Lung (tissue), 16 donors: Measurements from ENCODE around the gene MSI1. TPM values are rescaled to one million over a fixed set of nuclear protein-coding genes. Genes with fewer than 3 reads are reported as not detected.

Experiments
- ATAC-seq: fragments of 200-7000 bp; cut with Tn5 transposase; one replicate; pipeline ENCODE4 v1.9.1; 2020; ENCODE audit warnings: moderate number of reproducible peaks; ENCODE audit not compliant: insufficient read depth, low FRiP score
- DNase-seq, 3 donors: peaks; one replicate each; pipeline ENCODE4 v3.0.0-alpha.2; 2013 to 2017
- H3K27ac ChIP-seq, 2 donors: one replicate each; pipeline ENCODE4 v1.5.1; 2013; ENCODE audit warnings: mild to moderate bottlenecking in 2 of 2, moderate library complexity in 2 of 2, control low read depth in 1 of 2, inconsistent platforms in 1 of 2, low read depth in 1 of 2, low read length in 1 of 2
- H3K27me3 ChIP-seq, 3 donors: one replicate each; pipeline ENCODE4 v1.5.1; 2013; ENCODE audit warnings: low read length in 2 of 3; ENCODE audit not compliant: control insufficient read depth in 3 of 3, insufficient read depth in 3 of 3
- H3K36me3 ChIP-seq, 4 donors: one replicate each; pipeline ENCODE4 v1.5.1; 2013; ENCODE audit warnings: low read length in 4 of 4, mild to moderate bottlenecking in 1 of 4, moderate library complexity in 1 of 4; ENCODE audit not compliant: control insufficient read depth in 4 of 4, insufficient read depth in 4 of 4
- H3K4me1 ChIP-seq, 5 donors: one replicate each; pipeline ENCODE4 v1.5.1; 2013; ENCODE audit warnings: low read length in 5 of 5, mild to moderate bottlenecking in 2 of 5, moderate library complexity in 1 of 5; ENCODE audit not compliant: control insufficient read depth in 5 of 5, insufficient read depth in 5 of 5
- H3K4me3 ChIP-seq: one replicate; pipeline ENCODE4 v1.5.1; 2013; ENCODE audit warnings: mild to moderate bottlenecking, control low read depth, moderate library complexity
- H3K9ac ChIP-seq, 2 donors: one replicate each; pipeline ENCODE4 v1.5.1; 2013; ENCODE audit warnings: low read length in 2 of 2, control low read depth in 1 of 2; ENCODE audit not compliant: insufficient read depth in 1 of 2
- H3K9me3 ChIP-seq, 4 donors: one replicate each; pipeline ENCODE4 v1.5.1; 2013; ENCODE audit warnings: low read length in 3 of 4, mild to moderate bottlenecking in 1 of 4, moderate library complexity in 1 of 4; ENCODE audit not compliant: control insufficient read depth in 4 of 4, insufficient read depth in 3 of 4
- WGBS, 2 donors: extraction: QIAGEN DNeasy Blood & Tissue Kit; methylation state at CpG; one replicate each; pipeline ENCODE4 v1.1.7; 2013; 5-methylcytosine and 5-hydroxymethylcytosine counted together
- long read RNA-seq, 5 donors: transcript quantifications; one replicate each; lab custom pipeline, GENCODE V29; 2026
- polyA plus RNA-seq, 2 donors: library from polyadenylated mRNA; stranded (reverse); fragments of 200-250 nt; gene quantifications; one replicate each; pipeline ENCODE4 v1.2.1, GENCODE V29; 2013
- total RNA-seq, 2 donors: library from RNA; depleted of rRNA in 1 of 2; stranded (reverse); fragments of >200 nt in 1 of 2; gene quantifications; one replicate each; pipeline ENCODE4 v1.2.1, GENCODE V29; 2014 to 2021
- TF ChIP-seq, protein P1 (sequence below): IDR thresholded peaks from 2 replicates; pipeline ENCODE4 v1.5.1; 2012; ENCODE audit warnings: mild to moderate bottlenecking; ENCODE audit errors: control extremely low read depth, extremely low read depth
- donor health status: control.
- donor health status: control.
- donor health status: Bipolar disorder and iron deficiency.
- donor health status: healthy.
- donor health status: DM: yes; HTN: yes; CAD: no.

MSI1 gene
- 1 to 10 TPM in 1 of 2 donors, under 1 TPM in 1; 0.95 to 3.5 TPM for total RNA-seq
- polyA plus RNA-seq, result under 1 TPM; 0.18 to 0.22 TPM
- long read RNA-seq, donor 1, partial matches to known transcripts, result 0 of 3 reads
- long read RNA-seq, donor 1, other reads (novel, unspliced or antisense), result 0 of 3 reads
- long read RNA-seq, donor 2, result 0 reads
- long read RNA-seq, donor 3, result 0 reads
- long read RNA-seq, donor 4, partial matches to known transcripts, result 0 of 1 reads
- long read RNA-seq, donor 4, other reads (novel, unspliced or antisense), result 0 of 1 reads
- long read RNA-seq, donor 5, result 0 reads

DNA sequence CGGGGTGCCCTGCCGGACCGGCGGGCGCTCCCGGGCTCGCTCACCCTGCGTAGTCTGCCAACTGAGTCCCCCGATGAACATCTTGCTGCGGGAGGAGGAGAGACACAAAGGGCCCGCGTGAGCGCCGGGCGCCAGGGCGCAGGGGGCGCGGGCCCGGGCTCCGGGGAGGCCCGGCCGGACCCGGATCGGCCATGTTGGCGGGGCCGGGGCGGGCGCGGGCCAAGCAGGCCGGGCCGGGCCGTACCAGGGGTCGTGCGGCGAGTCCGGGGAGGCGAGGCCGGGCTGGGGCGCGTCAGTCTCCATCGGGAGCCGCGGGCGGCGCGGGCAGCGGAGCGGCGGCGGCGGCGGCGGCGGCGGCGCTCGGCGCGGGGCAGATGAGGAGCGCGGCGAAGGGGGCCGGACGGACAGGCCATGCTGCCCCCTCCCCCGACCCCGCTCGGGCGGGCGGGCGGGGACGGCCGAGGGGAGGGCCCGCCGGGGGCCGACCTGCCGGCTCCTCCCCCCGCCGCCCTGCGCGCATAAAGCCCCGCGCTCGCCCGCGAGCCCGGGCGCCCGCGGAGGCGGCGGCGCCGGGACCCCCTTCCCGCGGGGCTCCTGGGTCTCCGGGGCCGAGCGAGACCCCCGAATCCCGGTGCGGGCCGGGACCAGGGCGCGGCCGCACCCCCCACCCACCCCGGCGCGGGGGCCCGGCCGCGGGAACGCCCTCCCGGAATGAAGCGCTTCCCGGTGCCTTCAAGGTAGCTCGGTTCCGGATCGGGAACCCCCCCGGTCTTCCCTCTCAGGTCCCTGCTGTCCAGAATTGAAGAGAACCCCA, at the start of gene MSI1:
Gene MSI1 (minus strand): TSS at position 376 of the 814 bp plus-strand sequence. CDS start 73 bp downstream, at position 303.
- H3K4me1 ChIP-seq, result peaks cover 0 to 18% (median 7%) of the 10 kb centered on the region in 5 donors
- no peaks in the 10 kb centered on the region for H3K9me3 ChIP-seq
- peak in 2 of 3 donors; percentile 40 to 45 for DNase-seq
- no peak within 1 kb of the TSS for H3K4me3 ChIP-seq
- H3K27ac ChIP-seq, result peak within 1 kb of the TSS in 1 of 2 donors; percentile 73
- peak within 1 kb of the TSS; percentile 23 to 55 for H3K9ac ChIP-seq
- peaks cover 0 to 5% (median 0%) of the 10 kb centered on the region in 4 donors for H3K36me3 ChIP-seq
- TF ChIP-seq, protein P1, sequence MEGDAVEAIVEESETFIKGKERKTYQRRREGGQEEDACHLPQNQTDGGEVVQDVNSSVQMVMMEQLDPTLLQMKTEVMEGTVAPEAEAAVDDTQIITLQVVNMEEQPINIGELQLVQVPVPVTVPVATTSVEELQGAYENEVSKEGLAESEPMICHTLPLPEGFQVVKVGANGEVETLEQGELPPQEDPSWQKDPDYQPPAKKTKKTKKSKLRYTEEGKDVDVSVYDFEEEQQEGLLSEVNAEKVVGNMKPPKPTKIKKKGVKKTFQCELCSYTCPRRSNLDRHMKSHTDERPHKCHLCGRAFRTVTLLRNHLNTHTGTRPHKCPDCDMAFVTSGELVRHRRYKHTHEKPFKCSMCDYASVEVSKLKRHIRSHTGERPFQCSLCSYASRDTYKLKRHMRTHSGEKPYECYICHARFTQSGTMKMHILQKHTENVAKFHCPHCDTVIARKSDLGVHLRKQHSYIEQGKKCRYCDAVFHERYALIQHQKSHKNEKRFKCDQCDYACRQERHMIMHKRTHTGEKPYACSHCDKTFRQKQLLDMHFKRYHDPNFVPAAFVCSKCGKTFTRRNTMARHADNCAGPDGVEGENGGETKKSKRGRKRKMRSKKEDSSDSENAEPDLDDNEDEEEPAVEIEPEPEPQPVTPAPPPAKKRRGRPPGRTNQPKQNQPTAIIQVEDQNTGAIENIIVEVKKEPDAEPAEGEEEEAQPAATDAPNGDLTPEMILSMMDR, result no peak
- WGBS, 2 donors, result 0 to 1% methylated on average over 33 to 119 of the region's 119 CpGs
- ATAC-seq, result no peak
- H3K27me3 ChIP-seq, result peaks cover 0 to 30% (median 25%) of the 10 kb centered on the region in 3 donors

DNA sequence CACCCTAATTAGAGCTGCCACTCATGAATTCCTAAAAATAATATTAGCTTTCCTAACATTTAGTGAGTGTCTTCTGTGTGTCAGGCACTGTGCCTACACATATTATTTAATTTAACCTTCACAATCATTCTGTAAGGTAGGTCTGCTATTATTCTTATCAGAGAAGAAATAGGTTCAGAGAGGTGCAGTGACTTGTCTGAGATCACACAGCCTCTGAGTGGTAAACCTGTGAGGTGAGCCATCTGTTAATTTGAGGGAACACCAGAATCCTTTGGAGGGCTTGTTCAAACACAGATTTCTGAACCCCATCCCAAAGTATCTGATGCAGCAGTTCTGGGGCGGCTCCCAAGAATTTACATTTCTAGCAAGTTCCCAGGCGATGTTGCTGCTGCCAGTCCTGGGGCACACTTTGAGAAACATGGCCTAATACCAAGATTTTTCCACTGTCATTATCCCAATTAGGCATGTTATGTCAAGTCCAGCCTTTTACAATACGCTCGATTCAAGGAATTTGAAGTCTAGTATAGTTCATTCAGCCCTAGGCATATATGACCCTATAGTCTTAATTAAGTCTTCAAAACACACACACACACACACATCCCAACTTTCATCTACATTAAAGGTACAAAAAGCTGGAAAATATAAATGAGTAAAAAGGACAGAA, 49.1 kb upstream of the MSI1 start:
- H3K27ac ChIP-seq, result no peak overlapping the region
- no peaks in the 10 kb centered on the region for H3K9me3 ChIP-seq
- WGBS, 2 donors, result 92 to 97% methylated on average over 4 of the region's 4 CpGs
- no peak overlapping the region for H3K9ac ChIP-seq
- no peak overlapping the region for H3K4me3 ChIP-seq
- peaks cover 0 to 6% (median 0%) of the 10 kb centered on the region in 5 donors for H3K4me1 ChIP-seq
- ATAC-seq, result no peak
- no peaks in the 10 kb centered on the region for H3K27me3 ChIP-seq
- TF ChIP-seq, protein P1, result no peak
- no peaks in the 10 kb centered on the region for H3K36me3 ChIP-seq
- no peak for DNase-seq

DNA sequence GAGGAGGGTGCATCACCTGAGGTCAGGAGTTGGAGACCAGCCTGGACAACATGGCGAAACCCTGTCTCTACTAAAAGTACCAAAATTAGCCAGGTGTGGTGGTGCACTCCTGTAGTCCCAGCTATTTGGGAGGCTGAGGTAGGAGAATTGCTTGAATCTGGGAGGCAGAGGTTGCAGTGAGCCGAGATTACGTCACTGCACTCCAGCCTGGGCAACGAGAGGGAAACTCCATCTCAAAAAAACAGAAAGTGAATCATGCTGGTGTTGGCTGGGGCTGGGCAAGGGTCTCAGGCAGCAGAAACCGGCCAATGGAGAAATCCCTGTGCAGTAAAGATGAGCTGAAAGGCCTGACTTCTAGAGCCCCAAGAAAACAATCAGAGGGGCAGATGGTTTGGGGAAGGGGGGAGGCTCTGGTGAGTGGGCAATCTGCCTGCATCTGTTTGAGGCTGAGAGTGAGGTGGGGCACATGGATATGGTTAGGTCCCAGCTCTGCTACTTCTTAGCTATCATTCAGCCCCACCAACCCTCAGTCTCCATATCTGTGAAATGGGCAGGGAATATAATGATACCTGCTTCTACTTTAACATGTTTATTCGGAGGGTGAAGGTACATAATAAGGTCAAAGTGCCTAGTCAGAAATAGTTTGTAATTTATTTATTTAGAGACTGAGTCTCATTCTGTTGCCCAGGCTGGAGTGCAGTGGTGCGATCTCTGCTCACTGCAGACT, 47.7 kb upstream of the MSI1 start:
- no peak for DNase-seq
- Histone ChIP-seq H3K27ac (no peak overlapping the region), H3K9ac (no peak overlapping the region), H3K9me3 (no peaks in the 10 kb centered on the region), H3K36me3 (no peaks in the 10 kb centered on the region), H3K4me3 (no peak overlapping the region), H3K27me3 (no peaks in the 10 kb centered on the region), H3K4me1 (peaks cover 0 to 6% (median 0%) of the 10 kb centered on the region in 5 donors)
- no peak for ATAC-seq
- TF ChIP-seq, protein P1, result no peak
- WGBS, 2 donors, result 78 to 83% methylated on average over 7 of the region's 7 CpGs
